Measurements from ENCODE around the gene SP2.

SP2 gene

DNA sequence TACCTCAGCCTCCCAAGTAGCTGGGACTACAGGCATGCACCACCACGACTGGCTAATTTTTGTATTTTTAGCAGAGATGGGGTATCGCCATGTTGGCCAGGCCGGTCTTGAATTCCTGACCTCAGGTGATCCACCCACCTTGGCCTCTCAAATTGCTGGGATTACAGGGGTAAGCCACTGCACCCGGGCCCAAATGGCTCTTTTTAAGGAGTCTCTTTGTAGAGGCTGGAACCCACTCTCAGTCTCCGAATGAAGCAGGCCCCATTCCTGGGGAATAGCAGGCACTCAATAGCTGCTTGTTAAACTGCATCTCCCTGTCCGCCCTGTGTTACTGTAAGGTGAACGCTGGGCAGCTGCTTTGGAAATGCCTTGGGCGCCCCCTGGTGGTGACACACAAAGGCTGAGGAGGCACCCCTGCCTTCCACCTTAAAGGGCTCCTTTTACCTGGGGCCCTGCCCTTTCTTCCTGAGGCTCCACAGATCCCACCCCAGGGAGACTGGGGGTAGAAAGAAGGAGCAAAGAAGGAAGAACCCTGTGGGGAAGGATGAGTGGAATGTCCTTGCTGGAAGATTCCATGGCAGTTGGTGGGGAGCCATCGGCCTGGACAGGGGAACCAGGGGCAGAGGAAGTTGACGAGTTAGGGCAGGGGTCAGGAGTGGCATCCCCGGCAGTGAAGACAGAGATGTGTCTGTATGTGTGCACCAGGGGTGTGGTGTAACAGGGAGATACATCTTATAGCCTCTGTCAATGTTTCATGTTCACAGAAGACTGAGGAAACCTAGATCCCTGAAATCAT lies 6.1 kb upstream of the SP2 start:
- peak; percentile 90 to 96 (median 92) for DNase-seq (ENCODE audit: low read depth in 4 of 4, low spot score in 1 of 4)

- no peak for DNase-seq (ENCODE audit: low read depth in 4 of 4, low spot score in 1 of 4)
These were observed 4.4 kb upstream of the SP2 start for GRCh38 chr17:47891545-47892088.

DNA sequence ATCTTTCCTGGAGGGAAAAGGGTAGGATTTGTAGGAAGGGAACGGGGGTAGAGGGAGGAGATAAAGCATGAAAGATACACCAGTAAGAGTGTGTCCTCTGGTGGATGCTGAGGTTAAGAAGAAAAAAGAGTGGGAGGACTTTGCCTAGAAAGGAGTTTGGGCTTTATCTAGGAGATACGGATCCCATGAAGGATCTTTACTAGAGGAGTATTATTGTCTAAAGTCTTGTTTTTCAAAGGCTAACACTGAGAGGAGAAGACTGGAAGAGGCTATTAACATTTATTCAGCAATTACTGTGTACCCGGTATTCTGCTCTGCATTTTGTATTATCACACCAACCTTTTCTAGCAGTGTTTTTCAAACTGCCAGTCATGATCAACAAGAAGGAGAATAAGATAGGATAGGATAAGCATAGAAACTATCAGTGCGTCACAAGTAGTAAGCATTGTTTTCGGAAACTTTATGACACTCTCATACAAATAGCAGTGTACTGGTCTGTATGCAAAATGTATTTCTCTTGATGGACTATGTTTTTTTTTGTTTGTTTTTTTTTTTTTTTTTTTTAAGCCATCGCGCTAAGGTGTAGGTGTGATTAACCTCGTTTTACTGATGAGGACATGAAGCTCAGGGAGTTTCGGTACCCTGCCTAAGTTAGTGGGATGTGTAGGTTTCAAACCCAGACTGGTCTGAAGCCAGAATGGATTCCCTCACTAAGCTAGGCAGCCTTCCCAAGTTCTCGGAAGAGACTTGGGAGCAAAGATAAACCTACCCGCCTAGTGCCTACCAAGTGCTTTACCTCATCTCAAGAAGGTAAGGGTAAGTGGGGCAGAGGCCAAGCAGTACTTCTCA lies 1.3 kb upstream of the SP2 start:
- DNase-seq (ENCODE audit: low read depth in 4 of 4, low spot score in 1 of 4) = no peak

GRCh38 chr17:47895347-47895855 lies 635 bp upstream of the SP2 start:
- DNase-seq (ENCODE audit: low read depth in 4 of 4, low spot score in 1 of 4) = no peak

DNA sequence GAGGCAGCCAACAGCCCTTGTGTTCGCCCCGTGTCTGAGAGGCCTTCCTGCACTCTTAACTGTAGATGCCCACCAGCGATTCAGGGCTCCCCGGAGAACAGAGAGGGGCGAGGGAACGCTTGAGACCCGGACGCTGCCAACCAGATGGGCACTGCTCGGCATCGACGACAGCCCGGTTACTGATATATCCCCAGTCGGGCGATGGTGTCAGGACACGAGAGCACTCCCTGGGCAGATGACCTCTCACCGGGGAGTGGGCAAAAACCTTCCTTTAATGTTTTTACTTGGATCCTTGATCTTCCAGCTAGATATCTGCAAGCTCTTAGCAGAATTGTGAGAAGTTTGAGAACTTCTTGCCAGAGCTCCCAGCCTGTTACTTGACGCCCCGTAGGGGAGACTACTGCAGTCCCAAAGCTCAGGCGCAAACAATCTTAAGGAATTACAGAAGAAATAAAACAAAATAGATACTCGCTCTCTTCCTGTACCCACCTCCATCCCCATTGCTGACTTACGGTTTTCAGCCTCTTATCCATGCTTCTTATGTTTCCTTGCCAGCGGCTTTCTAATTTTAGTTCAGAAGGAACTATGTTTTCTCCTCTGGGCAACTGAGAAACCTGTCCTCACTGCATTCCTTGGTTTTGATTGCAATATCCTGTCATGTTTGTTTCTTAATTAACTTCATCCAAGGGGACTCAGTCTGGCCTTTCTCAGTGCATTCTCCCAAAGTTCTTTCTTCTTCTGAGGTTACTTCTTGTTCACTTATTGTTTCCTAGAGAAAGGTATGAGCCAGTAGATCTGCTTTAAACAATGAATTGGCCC lies 845 bp downstream of the SP2 start:
- DNase-seq (ENCODE audit: low read depth in 4 of 4, low spot score in 1 of 4) = no peak

DNA sequence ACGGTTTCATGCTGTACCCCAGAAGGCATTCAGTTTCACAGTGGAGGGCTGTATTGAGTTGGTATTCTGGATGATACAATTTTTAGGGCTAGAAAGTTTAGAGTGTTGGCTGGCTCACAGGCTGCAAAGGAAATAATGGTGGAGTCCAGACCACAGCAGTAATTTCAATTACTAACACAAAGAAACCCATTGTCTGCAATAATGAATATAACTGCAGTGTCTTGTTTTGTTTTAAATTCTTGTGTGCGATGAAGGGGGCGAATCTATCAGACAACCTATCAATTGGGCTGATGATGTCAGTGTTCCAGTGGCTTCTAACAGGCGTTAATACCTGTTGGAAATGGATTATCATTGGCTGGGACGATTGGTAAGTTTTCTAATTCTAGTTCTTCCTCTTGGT lies 1.5 kb downstream of the SP2 start:
- no peak for DNase-seq (ENCODE audit: low read depth in 4 of 4, low spot score in 1 of 4)

DNA sequence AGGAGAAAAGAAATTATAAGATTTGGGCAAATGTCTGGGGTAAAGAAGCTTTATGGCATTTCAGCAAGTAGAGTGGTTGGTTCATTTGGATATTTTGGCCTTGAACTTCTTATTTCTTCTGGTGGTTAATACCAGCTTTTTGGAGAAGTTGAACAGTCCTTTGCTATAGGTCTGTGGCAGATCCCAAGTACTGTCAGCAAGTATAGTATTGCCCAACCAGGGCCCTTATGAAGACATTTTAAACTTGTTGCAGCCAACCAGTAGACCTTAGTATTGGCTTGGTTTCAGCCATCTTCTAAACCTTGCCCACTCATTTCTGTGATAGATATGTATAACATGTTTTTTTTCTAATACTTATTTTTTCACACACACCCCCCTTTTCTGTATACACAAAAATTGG lies 2.2 kb downstream of the SP2 start:
- no peak for DNase-seq (ENCODE audit: low read depth in 4 of 4, low spot score in 1 of 4)

DNA sequence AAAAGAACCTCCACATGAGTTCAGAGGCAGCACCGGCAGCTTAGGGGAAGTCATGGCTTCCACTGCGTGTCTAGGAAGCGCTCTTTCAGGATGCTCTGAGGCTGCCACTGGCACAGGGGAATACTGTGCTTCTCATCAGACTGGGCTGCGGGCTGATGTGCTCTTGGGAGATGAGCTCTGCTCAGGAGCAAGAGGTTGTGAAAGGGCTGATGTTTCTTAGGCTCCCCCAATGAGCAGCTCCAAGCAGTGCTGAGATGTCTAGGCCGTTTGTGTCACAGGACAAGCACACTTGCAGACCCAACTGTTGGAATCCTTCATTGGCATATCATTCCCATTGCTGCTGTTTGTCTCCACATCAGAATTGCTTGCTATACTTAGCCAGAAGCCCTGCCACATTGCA lies 3.6 kb downstream of the SP2 start:
- DNase-seq (ENCODE audit: low read depth in 4 of 4, low spot score in 1 of 4) = no peak

- no peak for DNase-seq (ENCODE audit: low read depth in 4 of 4, low spot score in 1 of 4)
These were observed 5.4 kb downstream of the SP2 start for GRCh38 chr17:47901423-47901822.

- no peak for DNase-seq (ENCODE audit: low read depth in 4 of 4, low spot score in 1 of 4)
These were observed 6.2 kb downstream of the SP2 start for GRCh38 chr17:47902039-47902744.

- DNase-seq (ENCODE audit: low read depth in 4 of 4, low spot score in 1 of 4) = no peak
These were observed 9.2 kb downstream of the SP2 start for GRCh38 chr17:47905221-47905733.

GRCh38 chr17:47906443-47906842 lies 10.4 kb downstream of the SP2 start:
- no peak for DNase-seq (ENCODE audit: low read depth in 4 of 4, low spot score in 1 of 4)

GRCh38 chr17:47907932-47908562 lies 12.0 kb downstream of the SP2 start:
- DNase-seq (ENCODE audit: low read depth in 4 of 4, low spot score in 1 of 4) = no peak

DNA sequence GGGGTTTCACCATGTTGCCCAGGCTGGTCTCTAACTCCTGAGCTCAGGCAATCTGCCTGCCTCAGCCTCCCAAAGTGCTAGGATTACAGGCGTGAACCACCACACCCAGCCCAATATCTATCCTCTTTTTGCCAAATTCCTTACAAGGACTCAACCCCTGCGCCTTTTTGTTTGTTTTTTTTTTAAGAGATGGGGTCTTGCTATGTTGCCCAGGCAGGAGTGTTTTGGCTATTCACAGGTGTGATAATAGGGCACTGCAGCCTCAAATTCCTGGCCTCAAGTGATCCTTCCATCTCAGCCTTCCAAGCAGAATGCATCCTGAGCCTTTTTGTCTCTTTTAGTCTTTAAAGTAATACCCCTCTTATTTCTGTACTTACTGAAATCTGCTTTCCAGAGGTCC lies 17.0 kb downstream of the SP2 start:
- DNase-seq (ENCODE audit: low read depth in 4 of 4, low spot score in 1 of 4) = no peak

- no peak for DNase-seq (ENCODE audit: low read depth in 4 of 4, low spot score in 1 of 4)
These were observed 18.4 kb downstream of the SP2 start for GRCh38 chr17:47914306-47914948.

DNA sequence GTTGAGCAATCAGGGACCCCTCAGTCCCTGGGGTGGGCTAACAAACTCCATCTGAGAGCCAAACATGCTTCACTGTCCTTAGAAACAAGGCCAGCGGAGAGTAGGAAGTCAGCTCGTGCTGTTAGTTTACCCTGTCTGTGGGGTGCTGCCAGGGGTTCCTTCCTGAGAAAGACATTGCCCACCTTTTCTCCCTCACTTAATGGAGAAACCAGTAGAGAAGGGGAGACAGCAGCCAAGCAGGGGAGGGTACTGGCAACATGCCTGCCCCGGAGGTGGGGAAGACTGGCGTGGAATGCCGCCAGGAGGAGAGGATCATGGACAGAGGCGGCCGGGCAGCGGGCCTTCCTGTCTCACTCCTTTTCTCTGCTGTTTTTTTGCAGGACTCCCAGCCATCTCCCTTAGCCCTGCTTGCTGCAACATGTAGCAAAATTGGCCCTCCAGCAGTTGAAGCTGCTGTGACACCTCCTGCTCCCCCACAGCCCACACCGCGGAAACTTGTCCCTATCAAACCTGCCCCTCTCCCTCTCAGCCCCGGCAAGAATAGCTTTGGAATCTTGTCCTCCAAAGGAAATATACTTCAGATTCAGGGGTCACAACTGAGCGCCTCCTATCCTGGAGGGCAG lies 19.9 kb downstream of the SP2 start:
- DNase-seq (ENCODE audit: low read depth in 4 of 4, low spot score in 1 of 4) = no peak

GRCh38 chr17:47916489-47917208 lies 20.6 kb downstream of the SP2 start:
- no peak for DNase-seq (ENCODE audit: low read depth in 4 of 4, low spot score in 1 of 4)

- DNase-seq (ENCODE audit: low read depth in 4 of 4, low spot score in 1 of 4) = no peak
These were observed 21.5 kb downstream of the SP2 start for GRCh38 chr17:47917581-47917980.

Measured in stimulated activated CD4-positive, alpha-beta T cell treated with anti-CD3 and anti-CD28 coated beads, Interleukin-1b, Interleukin-23, amount 100 ng/mL, for 24 hours (primary cell).